Fibroblast of the aortic adventitia (primary cell): ENCODE results near the gene CSNK1E. TPM values are rescaled to one million over a fixed set of nuclear protein-coding genes. Genes with fewer than 3 reads are reported as not detected.
A peak's percentile ranks its signal among the peaks of the same experiment; 100 is the strongest.

Experiments used
- DNase-seq: peaks from one replicate; pipeline ENCODE4 v3.0.0-alpha.2; 2010; ENCODE audit warnings: low read depth
- H3K4me3 ChIP-seq: 2 replicates; pipeline ENCODE4 v1.5.1; 2011; ENCODE audit warnings: low read depth, mild to moderate bottlenecking, control low read depth, low read length, moderate library complexity
- total RNA-seq: library from RNA; depleted of rRNA; stranded (reverse); fragments of >200 nt; gene quantifications from 2 replicates; pipeline ENCODE4 v1.2.3, GENCODE V29; 2012; ENCODE audit warnings: low replicate concordance
- TF ChIP-seq, protein P1 (sequence below): IDR thresholded peaks from 2 replicates; pipeline ENCODE4 v1.5.1; 2011; ENCODE audit warnings: mild to moderate bottlenecking, low read length, control low read depth, inconsistent platforms; ENCODE audit not compliant: insufficient read depth

Gene CSNK1E
- total RNA-seq, 1 donor = 94.7 TPM

DNA sequence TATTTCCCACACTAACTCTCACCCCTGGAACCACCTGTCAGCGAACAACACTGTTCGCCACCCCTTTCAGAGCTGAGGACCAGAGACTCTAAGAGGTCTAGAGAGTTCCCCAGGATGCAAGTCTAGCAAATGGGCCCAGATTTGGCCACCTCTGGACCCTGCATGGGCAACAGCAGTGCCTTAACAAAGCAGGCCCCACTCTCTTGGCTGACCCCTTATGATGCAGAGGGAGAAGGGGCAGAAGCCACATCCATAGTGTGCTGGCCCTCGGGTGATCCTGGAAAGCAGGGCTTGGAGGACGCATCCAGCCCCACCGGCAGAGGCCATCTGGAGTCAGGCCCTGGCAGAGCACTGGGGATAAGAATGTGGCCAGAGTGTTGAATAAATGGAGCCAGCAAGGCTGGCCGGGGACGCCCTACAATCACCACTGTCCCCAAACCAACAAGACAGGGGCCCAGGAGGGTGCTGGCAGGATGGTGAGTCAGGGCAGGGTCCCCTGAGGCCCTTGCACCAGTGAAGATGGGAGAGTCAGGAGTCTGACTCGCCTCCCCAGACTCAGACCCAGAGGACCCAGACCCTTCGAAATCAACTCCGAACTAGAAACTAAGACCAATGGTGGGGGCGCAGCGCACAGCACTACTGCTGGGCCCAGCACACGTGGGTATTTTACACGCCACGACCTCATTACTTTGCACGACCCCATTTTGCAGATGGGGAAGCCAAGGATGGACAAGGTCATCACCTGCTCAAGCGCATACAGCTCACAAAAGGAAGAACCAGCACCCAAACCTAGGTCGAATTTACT, 6.5 kb downstream of the CSNK1E start:
- peak overlapping the region; percentile 22 for H3K4me3 ChIP-seq
- TF ChIP-seq, protein P1, sequence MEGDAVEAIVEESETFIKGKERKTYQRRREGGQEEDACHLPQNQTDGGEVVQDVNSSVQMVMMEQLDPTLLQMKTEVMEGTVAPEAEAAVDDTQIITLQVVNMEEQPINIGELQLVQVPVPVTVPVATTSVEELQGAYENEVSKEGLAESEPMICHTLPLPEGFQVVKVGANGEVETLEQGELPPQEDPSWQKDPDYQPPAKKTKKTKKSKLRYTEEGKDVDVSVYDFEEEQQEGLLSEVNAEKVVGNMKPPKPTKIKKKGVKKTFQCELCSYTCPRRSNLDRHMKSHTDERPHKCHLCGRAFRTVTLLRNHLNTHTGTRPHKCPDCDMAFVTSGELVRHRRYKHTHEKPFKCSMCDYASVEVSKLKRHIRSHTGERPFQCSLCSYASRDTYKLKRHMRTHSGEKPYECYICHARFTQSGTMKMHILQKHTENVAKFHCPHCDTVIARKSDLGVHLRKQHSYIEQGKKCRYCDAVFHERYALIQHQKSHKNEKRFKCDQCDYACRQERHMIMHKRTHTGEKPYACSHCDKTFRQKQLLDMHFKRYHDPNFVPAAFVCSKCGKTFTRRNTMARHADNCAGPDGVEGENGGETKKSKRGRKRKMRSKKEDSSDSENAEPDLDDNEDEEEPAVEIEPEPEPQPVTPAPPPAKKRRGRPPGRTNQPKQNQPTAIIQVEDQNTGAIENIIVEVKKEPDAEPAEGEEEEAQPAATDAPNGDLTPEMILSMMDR = no peak
- DNase-seq = peak; percentile 14

GRCh38 chr22:38309614-38310517, 7.4 kb downstream of the CSNK1E start:
- TF ChIP-seq, protein P1 = no peak
- DNase-seq = peak; percentile 65
- no peak overlapping the region for H3K4me3 ChIP-seq

DNA sequence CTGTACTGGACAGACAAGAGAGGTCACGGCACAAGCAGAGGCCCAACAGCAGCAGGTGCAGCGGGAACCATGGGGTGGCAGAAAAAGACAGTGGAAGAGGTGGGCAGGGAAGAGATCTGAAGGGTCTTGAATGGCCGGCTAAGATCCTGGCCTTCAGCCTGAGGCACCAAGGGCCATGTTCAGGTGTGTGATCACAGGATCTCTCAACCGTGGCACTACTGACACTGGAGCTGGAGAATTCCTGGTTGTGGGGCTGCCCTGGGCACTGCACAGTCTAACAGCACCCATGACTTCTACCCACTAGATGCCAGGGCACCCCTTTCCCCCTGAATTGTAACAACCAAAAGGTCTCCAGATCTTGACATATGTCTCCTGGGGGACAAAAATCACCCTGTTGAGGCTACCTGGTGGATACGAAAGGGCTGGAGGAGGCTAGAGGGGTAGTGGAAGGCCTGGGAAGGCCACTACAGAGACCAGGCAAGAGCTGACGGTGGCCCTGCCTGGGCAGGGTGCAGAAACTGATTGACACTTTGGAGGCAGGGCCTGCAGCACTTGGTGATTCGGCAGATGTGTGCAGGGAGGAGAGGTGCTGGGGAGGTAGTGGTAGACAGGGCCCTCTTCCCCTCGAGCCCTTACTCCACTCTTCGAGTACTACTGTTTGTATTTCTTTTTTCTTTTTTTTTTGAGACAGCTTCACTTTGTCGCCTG, 8.3 kb downstream of the CSNK1E start:
- DNase-seq = no peak

DNA sequence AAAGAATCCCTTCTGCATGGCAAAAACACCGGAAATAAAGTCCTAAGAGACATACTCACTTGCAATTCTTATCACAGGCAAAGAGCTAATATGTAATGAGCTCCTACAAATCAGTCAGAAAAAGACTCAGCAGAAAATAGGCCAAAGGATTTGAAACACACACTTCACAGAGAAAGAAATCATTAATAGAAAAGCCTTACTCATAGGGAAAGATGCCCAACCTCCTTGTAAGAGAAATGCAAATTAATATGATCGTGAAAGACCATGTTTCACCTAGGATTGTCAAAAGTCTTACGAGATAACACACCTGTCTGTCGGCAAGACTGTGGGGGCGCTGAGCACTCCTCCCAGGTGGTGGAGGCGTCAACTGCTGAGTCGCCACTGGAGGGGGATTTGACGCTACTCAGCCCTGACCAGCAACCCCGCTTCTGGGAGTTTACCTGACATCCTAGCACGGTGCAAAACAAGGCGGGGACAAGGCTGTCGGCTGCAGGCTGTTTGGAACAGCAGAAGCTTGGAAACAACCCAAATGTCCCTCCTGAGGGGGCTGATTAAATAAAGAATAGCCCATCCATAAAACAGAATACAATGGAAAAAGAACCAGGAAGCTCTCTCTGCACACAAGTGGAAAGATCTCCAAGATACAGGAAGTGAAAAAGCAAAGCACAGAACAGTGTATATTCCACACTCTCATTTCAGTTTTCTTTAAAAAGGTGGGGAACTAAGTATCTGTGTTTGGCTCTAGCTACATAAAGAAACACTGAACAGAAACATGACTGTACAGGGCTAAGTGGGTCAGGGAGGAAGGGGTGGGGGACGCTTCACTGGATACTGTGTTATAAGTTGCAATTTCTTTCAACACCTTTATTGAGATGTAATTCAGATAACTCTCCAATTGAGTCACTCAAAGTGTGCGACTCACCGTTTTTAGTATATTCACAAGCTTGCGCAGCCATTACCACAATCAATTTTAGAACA, 11.5 kb downstream of the CSNK1E start:
- peak; percentile 72 for DNase-seq
- TF ChIP-seq, protein P1 = no peak
- peak overlapping the region; percentile 10 for H3K4me3 ChIP-seq

More for the DNA sequence above, 8.3 kb downstream of the CSNK1E start:
- H3K4me3 ChIP-seq = no peak overlapping the region
- TF ChIP-seq, protein P1 = no peak

- peak; percentile 26 for DNase-seq
- TF ChIP-seq, protein P1 = peak; percentile 39
- H3K4me3 ChIP-seq = no peak overlapping the region
Measured at GRCh38 chr22:38304526-38304925, 12.7 kb downstream of the CSNK1E start.
